Lung (tissue), 12 donors: ENCODE results near the gene SUN1. TPM values are rescaled to one million over a fixed set of nuclear protein-coding genes. Genes with fewer than 3 reads are reported as not detected.
A peak's percentile ranks its signal among the peaks of the same experiment; 100 is the strongest.

Experiments used
- ATAC-seq: fragments of 200-7000 bp; cut with Tn5 transposase; one replicate; pipeline ENCODE4 v1.9.1; 2020; ENCODE audit warnings: moderate number of reproducible peaks; ENCODE audit not compliant: insufficient read depth, low FRiP score
- DNase-seq, 3 donors: peaks; one replicate each; pipeline ENCODE4 v3.0.0-alpha.2; 2013 to 2017
- H3K27ac ChIP-seq, 2 donors: one replicate each; pipeline ENCODE4 v1.5.1; 2013; ENCODE audit warnings: mild to moderate bottlenecking in 2 of 2, moderate library complexity in 2 of 2, control low read depth in 1 of 2, inconsistent platforms in 1 of 2, low read depth in 1 of 2, low read length in 1 of 2
- H3K27me3 ChIP-seq, 3 donors: one replicate each; pipeline ENCODE4 v1.5.1; 2013; ENCODE audit warnings: low read length in 2 of 3; ENCODE audit not compliant: control insufficient read depth in 3 of 3, insufficient read depth in 3 of 3
- H3K36me3 ChIP-seq, 4 donors: one replicate each; pipeline ENCODE4 v1.5.1; 2013; ENCODE audit warnings: low read length in 4 of 4, mild to moderate bottlenecking in 1 of 4, moderate library complexity in 1 of 4; ENCODE audit not compliant: control insufficient read depth in 4 of 4, insufficient read depth in 4 of 4
- H3K4me1 ChIP-seq, 5 donors: one replicate each; pipeline ENCODE4 v1.5.1; 2013; ENCODE audit warnings: low read length in 5 of 5, mild to moderate bottlenecking in 2 of 5, moderate library complexity in 1 of 5; ENCODE audit not compliant: control insufficient read depth in 5 of 5, insufficient read depth in 5 of 5
- H3K4me3 ChIP-seq: one replicate; pipeline ENCODE4 v1.5.1; 2013; ENCODE audit warnings: mild to moderate bottlenecking, control low read depth, moderate library complexity
- H3K9ac ChIP-seq, 2 donors: one replicate each; pipeline ENCODE4 v1.5.1; 2013; ENCODE audit warnings: low read length in 2 of 2, control low read depth in 1 of 2; ENCODE audit not compliant: insufficient read depth in 1 of 2
- H3K9me3 ChIP-seq, 4 donors: one replicate each; pipeline ENCODE4 v1.5.1; 2013; ENCODE audit warnings: low read length in 3 of 4, mild to moderate bottlenecking in 1 of 4, moderate library complexity in 1 of 4; ENCODE audit not compliant: control insufficient read depth in 4 of 4, insufficient read depth in 3 of 4
- WGBS, 2 donors: extraction: QIAGEN DNeasy Blood & Tissue Kit; methylation state at CpG; one replicate each; pipeline ENCODE4 v1.1.7; 2013; 5-methylcytosine and 5-hydroxymethylcytosine counted together
- polyA plus RNA-seq, 2 donors: library from polyadenylated mRNA; stranded (reverse); fragments of 200-250 nt; gene quantifications; one replicate each; pipeline ENCODE4 v1.2.1, GENCODE V29; 2013
- total RNA-seq, 2 donors: library from RNA; depleted of rRNA in 1 of 2; stranded (reverse); fragments of >200 nt in 1 of 2; gene quantifications; one replicate each; pipeline ENCODE4 v1.2.1, GENCODE V29; 2014 to 2021
- TF ChIP-seq, protein P1 (sequence below): IDR thresholded peaks from 2 replicates; pipeline ENCODE4 v1.5.1; 2012; ENCODE audit warnings: mild to moderate bottlenecking; ENCODE audit errors: control extremely low read depth, extremely low read depth
- donor health status: control.
- donor health status: control.
- donor health status: Bipolar disorder and iron deficiency.
- donor health status: healthy.
- donor health status: DM: yes; HTN: yes; CAD: no.

The SUN1 gene
- total and polyA plus RNA-seq, 4 donors = 69.6 to 349 (median 104) TPM

- Histone ChIP-seq H3K4me1 (peaks cover 0 to 4% (median 0%) of the 10 kb centered on the region in 5 donors), H3K27ac (no peak overlapping the region), H3K4me3 (no peak overlapping the region), H3K9ac (no peak overlapping the region), H3K27me3 (no peaks in the 10 kb centered on the region), H3K9me3 (no peaks in the 10 kb centered on the region), H3K36me3 (peaks cover 0 to 42% (median 23%) of the 10 kb centered on the region in 4 donors)
- no peak for DNase-seq
- 96 to 97% methylated on average over 21 of the region's 21 CpGs for WGBS, 2 donors
- no peak for ATAC-seq
- TF ChIP-seq, protein P1, sequence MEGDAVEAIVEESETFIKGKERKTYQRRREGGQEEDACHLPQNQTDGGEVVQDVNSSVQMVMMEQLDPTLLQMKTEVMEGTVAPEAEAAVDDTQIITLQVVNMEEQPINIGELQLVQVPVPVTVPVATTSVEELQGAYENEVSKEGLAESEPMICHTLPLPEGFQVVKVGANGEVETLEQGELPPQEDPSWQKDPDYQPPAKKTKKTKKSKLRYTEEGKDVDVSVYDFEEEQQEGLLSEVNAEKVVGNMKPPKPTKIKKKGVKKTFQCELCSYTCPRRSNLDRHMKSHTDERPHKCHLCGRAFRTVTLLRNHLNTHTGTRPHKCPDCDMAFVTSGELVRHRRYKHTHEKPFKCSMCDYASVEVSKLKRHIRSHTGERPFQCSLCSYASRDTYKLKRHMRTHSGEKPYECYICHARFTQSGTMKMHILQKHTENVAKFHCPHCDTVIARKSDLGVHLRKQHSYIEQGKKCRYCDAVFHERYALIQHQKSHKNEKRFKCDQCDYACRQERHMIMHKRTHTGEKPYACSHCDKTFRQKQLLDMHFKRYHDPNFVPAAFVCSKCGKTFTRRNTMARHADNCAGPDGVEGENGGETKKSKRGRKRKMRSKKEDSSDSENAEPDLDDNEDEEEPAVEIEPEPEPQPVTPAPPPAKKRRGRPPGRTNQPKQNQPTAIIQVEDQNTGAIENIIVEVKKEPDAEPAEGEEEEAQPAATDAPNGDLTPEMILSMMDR = no peak
These were observed 47.3 kb upstream of the SUN1 start for GRCh38 chr7:784971-785370.

GRCh38 chr7:785416-785815, 46.9 kb upstream of the SUN1 start:
- no peak for DNase-seq
- WGBS, 2 donors = 95 to 98% methylated on average over 10 of the region's 10 CpGs
- Histone ChIP-seq H3K27ac (no peak overlapping the region), H3K9ac (no peak overlapping the region), H3K9me3 (no peaks in the 10 kb centered on the region), H3K36me3 (peaks cover 0 to 40% (median 21%) of the 10 kb centered on the region in 4 donors), H3K27me3 (no peaks in the 10 kb centered on the region), H3K4me1 (peaks cover 0 to 4% (median 0%) of the 10 kb centered on the region in 5 donors), H3K4me3 (no peak overlapping the region)
- no peak for ATAC-seq
- TF ChIP-seq, protein P1 = no peak

DNA sequence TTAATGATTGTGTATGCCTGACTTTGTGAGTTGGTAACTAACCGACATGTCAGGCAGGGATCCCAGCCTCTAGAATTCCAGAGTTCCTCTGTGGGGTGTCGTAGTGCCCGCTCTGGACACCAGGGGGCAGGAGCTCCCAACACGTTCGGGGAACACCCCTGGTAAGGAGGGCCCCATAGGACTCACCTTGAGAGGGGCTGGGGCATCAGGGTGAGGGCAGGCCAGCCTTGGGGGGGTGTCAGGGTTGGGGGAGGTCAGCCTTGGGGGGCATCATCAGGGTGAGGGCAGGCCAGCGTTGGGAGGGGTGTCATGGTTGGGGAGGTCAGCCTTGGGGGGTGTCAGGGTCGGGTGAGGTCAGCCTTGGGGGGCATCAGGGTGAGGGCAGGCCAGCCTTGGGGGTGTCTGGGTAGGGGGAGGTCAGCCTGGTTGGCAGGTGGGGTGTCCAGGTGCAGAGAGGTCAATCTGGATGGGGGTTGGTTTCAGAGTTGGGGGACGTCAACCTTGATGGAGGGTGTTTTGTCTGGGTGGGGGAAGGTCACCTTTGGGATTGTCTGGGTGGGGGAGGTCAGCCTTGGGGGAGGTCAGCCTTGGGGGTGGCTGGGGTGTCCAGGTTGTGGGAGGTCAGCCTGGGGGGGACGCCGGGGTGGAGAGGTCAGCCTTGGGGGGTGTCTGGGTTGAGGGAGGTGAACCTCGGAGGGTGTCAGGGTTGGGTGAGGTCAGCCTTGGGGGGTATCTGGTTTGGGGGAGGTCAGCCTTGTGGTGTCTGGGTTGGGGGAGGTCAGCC, 45.6 kb upstream of the SUN1 start:
- Histone ChIP-seq H3K4me3 (no peak overlapping the region), H3K9me3 (no peaks in the 10 kb centered on the region), H3K4me1 (peaks cover 0 to 4% (median 1%) of the 10 kb centered on the region in 5 donors), H3K36me3 (peaks cover 0 to 39% (median 19%) of the 10 kb centered on the region in 4 donors), H3K9ac (no peak overlapping the region), H3K27me3 (no peaks in the 10 kb centered on the region), H3K27ac (peak overlapping the region in 1 of 2 donors; percentile 5)
- DNase-seq = peak; percentile 51 to 60 (median 52)
- TF ChIP-seq, protein P1 = peak; percentile 82
- 60 to 62% methylated on average over 10 to 11 of the region's 11 CpGs for WGBS, 2 donors
- peak; percentile 91 for ATAC-seq
